ENCODE data around the gene ZFAND3. TPM values are rescaled to one million over a fixed set of nuclear protein-coding genes. Genes with fewer than 3 reads are reported as not detected.

ZFAND3 gene
- total RNA-seq, 2 experiments from 2014 or later = 8.3 to 33.8 TPM

- Histone ChIP-seq H3K4me3 (ENCODE audit: low read depth, low read length, poor library complexity, severe bottlenecking) (no peak overlapping the region), H3K27ac (ENCODE audit: low read depth, low read length, poor library complexity, severe bottlenecking) (no peak overlapping the region), H4K20me1 (ENCODE audit: insufficient read depth, low read length) (no peaks in the 10 kb centered on the region), H3K9me3 (ENCODE audit: low read length) (no peaks in the 10 kb centered on the region), H3K79me2 (ENCODE audit: insufficient read depth, low read depth, low read length) (no peaks in the 10 kb centered on the region), H3K36me3 (ENCODE audit: insufficient read depth, low read length) (no peaks in the 10 kb centered on the region), H2AFZ (ENCODE audit: low read length) (no peak overlapping the region), H3K4me1 (ENCODE audit: insufficient read depth, low read length, poor library complexity, severe bottlenecking) (no peaks in the 10 kb centered on the region), H3K4me2 (ENCODE audit: low read length) (no peak overlapping the region), H3K9me2 (ENCODE audit: insufficient read depth, low read length) (no peaks in the 10 kb centered on the region)
- BruUV-seq (replicated peaks) = no TSS peak
- no peak for TF ChIP-seq EZH2phosphoT487 (IDR thresholded peaks at IDR 0.05; ENCODE audit: borderline replicate concordance, low read depth, low read length)
- TF ChIP-seq, protein P1, sequence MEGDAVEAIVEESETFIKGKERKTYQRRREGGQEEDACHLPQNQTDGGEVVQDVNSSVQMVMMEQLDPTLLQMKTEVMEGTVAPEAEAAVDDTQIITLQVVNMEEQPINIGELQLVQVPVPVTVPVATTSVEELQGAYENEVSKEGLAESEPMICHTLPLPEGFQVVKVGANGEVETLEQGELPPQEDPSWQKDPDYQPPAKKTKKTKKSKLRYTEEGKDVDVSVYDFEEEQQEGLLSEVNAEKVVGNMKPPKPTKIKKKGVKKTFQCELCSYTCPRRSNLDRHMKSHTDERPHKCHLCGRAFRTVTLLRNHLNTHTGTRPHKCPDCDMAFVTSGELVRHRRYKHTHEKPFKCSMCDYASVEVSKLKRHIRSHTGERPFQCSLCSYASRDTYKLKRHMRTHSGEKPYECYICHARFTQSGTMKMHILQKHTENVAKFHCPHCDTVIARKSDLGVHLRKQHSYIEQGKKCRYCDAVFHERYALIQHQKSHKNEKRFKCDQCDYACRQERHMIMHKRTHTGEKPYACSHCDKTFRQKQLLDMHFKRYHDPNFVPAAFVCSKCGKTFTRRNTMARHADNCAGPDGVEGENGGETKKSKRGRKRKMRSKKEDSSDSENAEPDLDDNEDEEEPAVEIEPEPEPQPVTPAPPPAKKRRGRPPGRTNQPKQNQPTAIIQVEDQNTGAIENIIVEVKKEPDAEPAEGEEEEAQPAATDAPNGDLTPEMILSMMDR (conservative IDR thresholded peaks at IDR 0.05; ENCODE audit: low read length) = no peak
- ChIA-PET CTCF (ENCODE audit: unreplicated experiment) (no interaction called here), POLR2A (no interaction called here)
- intact Hi-C loops (cut with micrococcal nuclease; ENCODE audit: unreplicated experiment) = no loop called here
- DNase-seq (ENCODE audit: low spot score) = no peak
Measured at GRCh38 chr6:38088010-38088409, 268.5 kb downstream of the ZFAND3 start.

GRCh38 chr6:38088829-38089228, 269.3 kb downstream of the ZFAND3 start:
- TF ChIP-seq, protein P1 (conservative IDR thresholded peaks at IDR 0.05; ENCODE audit: low read length) = no peak
- TF ChIP-seq EZH2phosphoT487 (IDR thresholded peaks at IDR 0.05; ENCODE audit: borderline replicate concordance, low read depth, low read length) = no peak
- no TSS peak for BruUV-seq (replicated peaks)
- CTCF ChIA-PET (ENCODE audit: unreplicated experiment) = no interaction called here

DNA sequence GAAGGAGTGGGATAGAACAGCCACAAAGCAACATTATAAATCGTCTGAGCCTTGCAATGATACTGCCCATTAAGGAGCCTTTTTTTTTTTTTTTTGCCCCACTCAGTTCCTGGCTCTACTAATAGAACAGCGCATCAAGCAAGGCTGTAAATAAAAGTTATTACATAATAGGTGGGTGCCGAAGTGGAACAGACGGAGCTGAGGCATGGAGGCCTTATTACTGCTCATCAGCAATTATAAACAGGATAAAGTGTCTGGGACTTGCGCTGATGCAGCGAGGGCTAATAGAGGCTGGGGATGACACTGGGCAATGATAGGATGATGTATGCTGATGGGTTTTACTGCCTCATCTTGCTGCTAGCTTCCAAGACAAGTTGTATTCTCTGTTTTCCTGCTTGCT, 272.1 kb downstream of the ZFAND3 start:
- CTCF ChIA-PET (ENCODE audit: unreplicated experiment) = no interaction called here
- POLR2A ChIA-PET = no interaction called here
- H3K4me3 ChIP-seq (ENCODE audit: low read depth, low read length, poor library complexity, severe bottlenecking) = no peak overlapping the region
- no peak for DNase-seq (ENCODE audit: low spot score)
- H3K36me3 ChIP-seq (ENCODE audit: insufficient read depth, low read length) = no peaks in the 10 kb centered on the region
- no peak overlapping the region for H3K4me2 ChIP-seq (ENCODE audit: low read length)
- no peaks in the 10 kb centered on the region for H3K9me3 ChIP-seq (ENCODE audit: low read length)
- H3K9me2 ChIP-seq (ENCODE audit: insufficient read depth, low read length) = no peaks in the 10 kb centered on the region
- intact Hi-C loops (cut with micrococcal nuclease; ENCODE audit: unreplicated experiment) = no loop called here
- no TSS peak for BruUV-seq (replicated peaks)
- no peak overlapping the region for H3K27ac ChIP-seq (ENCODE audit: low read depth, low read length, poor library complexity, severe bottlenecking)
- H3K79me2 ChIP-seq (ENCODE audit: insufficient read depth, low read depth, low read length) = no peaks in the 10 kb centered on the region
- H2AFZ ChIP-seq (ENCODE audit: low read length) = no peak overlapping the region
- no peaks in the 10 kb centered on the region for H3K4me1 ChIP-seq (ENCODE audit: insufficient read depth, low read length, poor library complexity, severe bottlenecking)
- H4K20me1 ChIP-seq (ENCODE audit: insufficient read depth, low read length) = no peaks in the 10 kb centered on the region
- no peak for TF ChIP-seq EZH2phosphoT487 (IDR thresholded peaks at IDR 0.05; ENCODE audit: borderline replicate concordance, low read depth, low read length)
- TF ChIP-seq, protein P1 (conservative IDR thresholded peaks at IDR 0.05; ENCODE audit: low read length) = no peak

More at GRCh38 chr6:38088829-38089228, 269.3 kb downstream of the ZFAND3 start:
- Histone ChIP-seq H3K79me2 (ENCODE audit: insufficient read depth, low read depth, low read length) (no peaks in the 10 kb centered on the region), H3K4me2 (ENCODE audit: low read length) (no peak overlapping the region), H3K9me3 (ENCODE audit: low read length) (no peaks in the 10 kb centered on the region), H3K36me3 (ENCODE audit: insufficient read depth, low read length) (no peaks in the 10 kb centered on the region), H4K20me1 (ENCODE audit: insufficient read depth, low read length) (no peaks in the 10 kb centered on the region), H3K9me2 (ENCODE audit: insufficient read depth, low read length) (no peaks in the 10 kb centered on the region), H3K4me1 (ENCODE audit: insufficient read depth, low read length, poor library complexity, severe bottlenecking) (no peaks in the 10 kb centered on the region), H2AFZ (ENCODE audit: low read length) (no peak overlapping the region), H3K27ac (ENCODE audit: low read depth, low read length, poor library complexity, severe bottlenecking) (no peak overlapping the region), H3K4me3 (ENCODE audit: low read depth, low read length, poor library complexity, severe bottlenecking) (no peak overlapping the region)
- no peak for DNase-seq (ENCODE audit: low spot score)
- intact Hi-C loops (cut with micrococcal nuclease; ENCODE audit: unreplicated experiment) = no loop called here
- POLR2A ChIA-PET = interaction anchor here (0.9 kb wide), 1 partner anchor 34 kb away, joined by 3 read pairs; no protein-coding TSS in a partner anchor

All from OCI-LY7 (cell line).